HG03280 (cell line): ENCODE results near the gene FAM9C.
"Not testable (repeated sequence)": the region's sequence is repeated elsewhere in the genome, so short reads cannot be mapped to it uniquely, and the experiment has no call there.

Source experiments
- ATAC-seq: cut with Tn5 transposase; IDR thresholded peaks from one replicate; pipeline ENCODE4 v1.9.1; 2021; ENCODE audit warnings: mild to moderate bottlenecking, moderate library complexity; ENCODE audit not compliant: unreplicated experiment

The FAM9C gene

GRCh38 chrX:13044441-13044840 is at the start of gene FAM9C:
TSS of gene FAM9C (minus strand) at chrX:13044620. CDS start at chrX:13043789, 831 bp downstream.
- ATAC-seq: no peak

GRCh38 chrX:13093529-13094140 is 49.2 kb upstream of the FAM9C start:
- no peak for ATAC-seq

- peak; percentile 52 for ATAC-seq
These were observed 48.1 kb upstream of the FAM9C start for GRCh38 chrX:13092455-13092941.

- ATAC-seq: no peak
These were observed 46.8 kb upstream of the FAM9C start for GRCh38 chrX:13091111-13091765.

GRCh38 chrX:13090339-13091110 is 46.1 kb upstream of the FAM9C start:
- no peak for ATAC-seq

- no peak for ATAC-seq
These were observed 45.6 kb upstream of the FAM9C start for GRCh38 chrX:13090027-13090338.

- no peak for ATAC-seq
These were observed 43.7 kb upstream of the FAM9C start for GRCh38 chrX:13088156-13088487.

GRCh38 chrX:13087322-13088155 is 43.1 kb upstream of the FAM9C start:
- ATAC-seq: peak; percentile 56

- not testable (repeated sequence) for ATAC-seq
These were observed 42.4 kb upstream of the FAM9C start for GRCh38 chrX:13086793-13087321.

- no peak for ATAC-seq
These were observed 41.7 kb upstream of the FAM9C start for GRCh38 chrX:13086076-13086475.

- ATAC-seq: peak; percentile 25
These were observed 41.1 kb upstream of the FAM9C start for GRCh38 chrX:13085526-13085925.

GRCh38 chrX:13084611-13085010 is 40.2 kb upstream of the FAM9C start:
- no peak for ATAC-seq

GRCh38 chrX:13083755-13084326 is 39.4 kb upstream of the FAM9C start:
- not testable (repeated sequence) for ATAC-seq

- ATAC-seq: no peak
These were observed 38.0 kb upstream of the FAM9C start for GRCh38 chrX:13082206-13083065.

- ATAC-seq: no peak
These were observed 37.2 kb upstream of the FAM9C start for GRCh38 chrX:13081395-13082205.

GRCh38 chrX:13080128-13080795 is 35.8 kb upstream of the FAM9C start:
- ATAC-seq: no peak

GRCh38 chrX:13078739-13079444 is 34.5 kb upstream of the FAM9C start:
- no peak for ATAC-seq

GRCh38 chrX:13077168-13077567 is 32.7 kb upstream of the FAM9C start:
- ATAC-seq: no peak
